OCI-LY7 (cell line): Measurements from ENCODE around the gene MLYCD. TPM values are rescaled to one million over a fixed set of nuclear protein-coding genes. Genes with fewer than 3 reads are reported as not detected.

ENCODE experiments used
- BruUV-seq: library from RNA; stranded (reverse); fragments of 400-500 nt; replicated peaks from 2 replicates; lab custom pipeline; 2021; lab: Mats Ljungman, UMichigan
- CTCF ChIA-PET: fragments of 300-600 bp; sonication (Branson Sonifier 250); formaldehyde crosslinking; loops from one replicate; lab custom pipeline; 2022; ENCODE audit warnings: antibody characterized with exemption; ENCODE audit not compliant: unreplicated experiment; lab: Charles Lee
- POLR2A ChIA-PET: fragments of 300-600 bp; sonication (Branson Sonifier 250); formaldehyde crosslinking; loops from one replicate; lab custom pipeline; 2022; ENCODE audit warnings: antibody characterized with exemption; lab: Charles Lee
- DNase-seq: peaks from one replicate; pipeline ENCODE4 v3.0.0-alpha.2; 2015; ENCODE audit warnings: low spot score
- H2AFZ ChIP-seq: fragments of 200-600 bp; sonication (generic), shearing (Covaris generic); 2 replicates; pipeline ENCODE4 v1.6.1; 2014; ENCODE audit warnings: mild to moderate bottlenecking, antibody characterized with exemption, low read length, moderate library complexity
- H3K27ac ChIP-seq: fragments of 200-600 bp; sonication (generic); 2 replicates; pipeline ENCODE4 v1.5.1; 2014; ENCODE audit warnings: mixed run types, low read depth, mild to moderate bottlenecking, moderate library complexity, low read length, inconsistent platforms; ENCODE audit not compliant: poor library complexity, severe bottlenecking
- H3K36me3 ChIP-seq: fragments of 200-600 bp; sonication (generic); 2 replicates; pipeline ENCODE4 v1.6.1; 2014; ENCODE audit warnings: mild to moderate bottlenecking, antibody characterized with exemption, low read length, moderate library complexity, mixed read lengths; ENCODE audit not compliant: insufficient read depth
- H3K4me1 ChIP-seq: fragments of 200-600 bp; sonication (generic); 2 replicates; pipeline ENCODE4 v1.5.1; 2014; ENCODE audit warnings: mild to moderate bottlenecking, low read length; ENCODE audit not compliant: insufficient read depth, poor library complexity, severe bottlenecking
- H3K4me2 ChIP-seq: fragments of 200-600 bp; sonication (generic); 2 replicates; pipeline ENCODE4 v1.6.1; 2014; ENCODE audit warnings: mild to moderate bottlenecking, low read length
- H3K4me3 ChIP-seq: fragments of 200-600 bp; sonication (generic); 2 replicates; pipeline ENCODE4 v1.5.1; 2014; ENCODE audit warnings: mild to moderate bottlenecking, low read depth, low read length; ENCODE audit not compliant: poor library complexity, severe bottlenecking
- H3K79me2 ChIP-seq: fragments of 200-600 bp; sonication (generic); 2 replicates; pipeline ENCODE4 v1.6.1; 2016; ENCODE audit warnings: low read depth, mild to moderate bottlenecking, low read length, moderate library complexity, mixed read lengths; ENCODE audit not compliant: insufficient read depth
- H3K9me2 ChIP-seq: fragments of 200-600 bp; sonication (generic); 2 replicates; pipeline ENCODE4 v1.6.1; 2016; ENCODE audit warnings: mild to moderate bottlenecking, low read length, mixed read lengths; ENCODE audit not compliant: insufficient read depth
- H3K9me3 ChIP-seq: fragments of 200-600 bp; sonication (generic); 2 replicates; pipeline ENCODE4 v1.6.1; 2014; ENCODE audit warnings: mild to moderate bottlenecking, mixed run types, low read length, mixed read lengths
- H4K20me1 ChIP-seq: fragments of 200-600 bp; sonication (generic); 2 replicates; pipeline ENCODE4 v1.6.1; 2014; ENCODE audit warnings: mild to moderate bottlenecking, antibody characterized with exemption, low read length, moderate library complexity, mixed read lengths; ENCODE audit not compliant: insufficient read depth
- EZH2phosphoT487 ChIP-seq: fragments of 200-600 bp; sonication (generic); IDR thresholded peaks from 2 replicates; pipeline ENCODE4 v1.6.1; 2018; ENCODE audit warnings: low read depth, borderline replicate concordance, mild to moderate bottlenecking, mixed run types, antibody characterized with exemption, low read length, moderate library complexity, mixed read lengths
- intact Hi-C: fragments of 100-400 bp; cut with micrococcal nuclease; formaldehyde crosslinking; loops from one replicate; pipeline ENCODE4 v1.10.0; 2022; ENCODE audit not compliant: unreplicated experiment
- total RNA-seq, 2 experiments: library from RNA; depleted of rRNA in 1 of 2; stranded (reverse); fragments of >200 nt in 1 of 2; shearing (Covaris generic) in 1 of 2; gene quantifications; 2 replicates each; pipeline ENCODE4 v1.2.3, GENCODE V29; 2014 to 2022
- TF ChIP-seq, protein P1 (sequence below): fragments of 200-600 bp; sonication (generic); conservative IDR thresholded peaks from 2 replicates; pipeline ENCODE4 v1.5.1; 2014; ENCODE audit warnings: mild to moderate bottlenecking, antibody characterized with exemption, low read length, moderate library complexity, mixed read lengths

MLYCD gene
- total RNA-seq, 2 experiments from 2014 or later, result 3.5 to 10.9 TPM

DNA sequence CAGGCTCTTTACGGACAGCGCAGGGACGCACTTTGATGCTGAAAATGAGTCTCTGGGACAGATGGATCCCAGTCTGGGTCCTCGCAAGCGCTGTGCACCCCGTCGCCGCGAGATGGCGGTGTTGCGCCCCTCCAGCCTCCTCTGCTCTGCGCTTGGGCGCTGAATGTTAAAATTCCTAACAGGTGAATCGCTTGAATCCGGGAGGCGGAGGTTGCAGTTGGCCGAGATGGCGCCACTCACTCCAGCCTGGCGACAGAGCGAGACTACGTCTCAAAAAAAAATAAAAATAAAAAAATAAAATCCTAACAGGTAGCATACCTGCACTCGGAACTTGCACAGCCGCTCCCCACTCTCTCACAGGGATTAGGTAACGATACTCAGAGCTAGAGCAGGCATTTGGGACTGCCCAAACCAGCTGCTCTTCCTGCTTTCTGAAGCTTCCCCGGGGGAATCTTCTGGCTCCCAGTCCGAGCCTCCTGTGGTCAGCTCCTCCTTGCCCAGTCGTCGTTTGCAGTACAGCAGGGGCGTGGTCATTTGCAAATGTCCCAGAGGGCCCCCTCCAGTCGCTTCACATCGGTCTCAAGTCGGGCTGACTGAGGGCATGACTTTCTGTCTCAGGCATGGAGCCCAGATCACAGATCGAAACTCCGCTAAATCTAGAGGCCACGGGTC lies 27.9 kb downstream of the MLYCD start:
- intact Hi-C loops, result no loop called here
- no peak overlapping the region for H2AFZ ChIP-seq
- no peaks in the 10 kb centered on the region for H3K9me3 ChIP-seq
- no peaks in the 10 kb centered on the region for H3K9me2 ChIP-seq
- H3K27ac ChIP-seq, result no peak overlapping the region
- no peaks in the 10 kb centered on the region for H4K20me1 ChIP-seq
- H3K36me3 ChIP-seq, result no peaks in the 10 kb centered on the region
- ChIA-PET POLR2A (interaction anchor here (0.6 kb wide), 1 partner anchor 102 kb away, joined by 3 read pairs; no protein-coding TSS in a partner anchor), CTCF (no interaction called here)
- no peaks in the 10 kb centered on the region for H3K4me1 ChIP-seq
- TF ChIP-seq, protein P1, sequence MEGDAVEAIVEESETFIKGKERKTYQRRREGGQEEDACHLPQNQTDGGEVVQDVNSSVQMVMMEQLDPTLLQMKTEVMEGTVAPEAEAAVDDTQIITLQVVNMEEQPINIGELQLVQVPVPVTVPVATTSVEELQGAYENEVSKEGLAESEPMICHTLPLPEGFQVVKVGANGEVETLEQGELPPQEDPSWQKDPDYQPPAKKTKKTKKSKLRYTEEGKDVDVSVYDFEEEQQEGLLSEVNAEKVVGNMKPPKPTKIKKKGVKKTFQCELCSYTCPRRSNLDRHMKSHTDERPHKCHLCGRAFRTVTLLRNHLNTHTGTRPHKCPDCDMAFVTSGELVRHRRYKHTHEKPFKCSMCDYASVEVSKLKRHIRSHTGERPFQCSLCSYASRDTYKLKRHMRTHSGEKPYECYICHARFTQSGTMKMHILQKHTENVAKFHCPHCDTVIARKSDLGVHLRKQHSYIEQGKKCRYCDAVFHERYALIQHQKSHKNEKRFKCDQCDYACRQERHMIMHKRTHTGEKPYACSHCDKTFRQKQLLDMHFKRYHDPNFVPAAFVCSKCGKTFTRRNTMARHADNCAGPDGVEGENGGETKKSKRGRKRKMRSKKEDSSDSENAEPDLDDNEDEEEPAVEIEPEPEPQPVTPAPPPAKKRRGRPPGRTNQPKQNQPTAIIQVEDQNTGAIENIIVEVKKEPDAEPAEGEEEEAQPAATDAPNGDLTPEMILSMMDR, result peak; percentile 87
- no peak for TF ChIP-seq EZH2phosphoT487
- no peak overlapping the region for H3K4me3 ChIP-seq
- H3K4me2 ChIP-seq, result no peak overlapping the region
- DNase-seq, result peak; percentile 45
- no TSS peak for BruUV-seq
- no peaks in the 10 kb centered on the region for H3K79me2 ChIP-seq

DNA sequence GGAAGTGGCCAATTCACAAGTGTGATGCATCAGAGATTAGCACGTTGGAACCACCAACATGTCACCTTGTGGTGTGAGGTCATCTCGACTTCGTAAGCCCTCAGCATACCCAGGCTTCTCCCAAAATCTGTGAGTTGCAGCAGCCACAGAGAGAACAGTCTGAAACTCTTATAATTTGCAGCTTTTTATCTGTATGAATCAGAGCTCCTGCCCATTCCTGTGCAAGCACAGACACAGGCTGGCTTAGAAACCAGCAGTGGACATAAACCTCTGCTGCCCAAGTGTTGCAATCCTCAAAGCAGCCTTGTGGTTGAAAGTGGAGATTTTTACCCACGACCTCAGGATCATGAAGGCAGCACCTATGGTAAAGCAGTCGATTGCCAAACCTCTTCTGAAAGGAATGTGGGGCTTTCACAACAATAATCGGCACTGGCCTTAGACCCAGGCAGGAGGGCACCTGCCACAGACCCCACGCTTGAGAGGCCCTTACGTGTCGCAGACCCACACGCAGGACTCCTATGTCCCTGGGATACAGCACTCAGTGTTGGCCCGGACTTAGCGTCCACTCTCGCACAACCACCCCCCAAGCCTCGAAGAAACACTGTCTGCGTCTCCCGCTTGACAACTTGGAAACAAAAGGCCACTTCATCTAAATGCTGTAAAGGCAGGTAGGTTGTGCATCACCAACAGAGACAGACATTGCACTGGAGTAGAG lies 29.6 kb downstream of the MLYCD start:
- H2AFZ ChIP-seq, result no peak overlapping the region
- no peaks in the 10 kb centered on the region for H3K36me3 ChIP-seq
- ChIA-PET CTCF (no interaction called here), POLR2A (no interaction called here)
- intact Hi-C loops, result no loop called here
- BruUV-seq, result no TSS peak
- H3K9me2 ChIP-seq, result no peaks in the 10 kb centered on the region
- no peaks in the 10 kb centered on the region for H3K79me2 ChIP-seq
- H3K27ac ChIP-seq, result no peak overlapping the region
- no peaks in the 10 kb centered on the region for H3K4me1 ChIP-seq
- DNase-seq, result no peak
- no peak overlapping the region for H3K4me3 ChIP-seq
- H3K9me3 ChIP-seq, result no peaks in the 10 kb centered on the region
- no peak for TF ChIP-seq EZH2phosphoT487
- TF ChIP-seq, protein P1, result no peak
- no peak overlapping the region for H3K4me2 ChIP-seq
- H4K20me1 ChIP-seq, result no peaks in the 10 kb centered on the region
